SH-SY5Y (cell line): ENCODE measurements around the gene HIVEP3.

Source experiments
- GATA2 ChIP-seq: IDR thresholded peaks from 2 replicates; pipeline ENCODE4 v1.6.1; 2011; ENCODE audit warnings: mild to moderate bottlenecking, low read depth, low read length
- GATA3 ChIP-seq: IDR thresholded peaks from 2 replicates; pipeline ENCODE4 v1.6.1; 2011; ENCODE audit warnings: low read depth, mild to moderate bottlenecking, low read length, moderate library complexity

DNA sequence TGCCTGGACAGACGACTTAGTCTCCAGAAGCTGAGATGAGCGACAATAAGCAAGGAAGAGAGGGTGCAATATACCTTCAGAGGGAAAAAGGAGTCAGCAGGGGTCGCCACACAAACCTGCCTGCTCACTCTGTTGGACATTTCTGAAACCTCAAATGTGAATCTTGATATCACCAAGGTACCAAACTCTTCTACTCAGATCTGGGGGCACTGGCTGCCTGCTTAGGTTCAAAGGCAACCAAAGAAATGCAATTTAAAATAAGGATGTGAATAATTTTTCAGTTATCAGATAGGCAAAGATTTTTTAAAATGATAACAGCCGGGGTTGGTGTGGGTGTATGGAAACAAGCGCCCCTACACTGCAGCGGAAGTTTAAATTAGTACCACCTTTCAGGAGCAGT lies 164.2 kb downstream of the HIVEP3 start:
- TF ChIP-seq GATA2 (no peak), GATA3 (no peak)
